Smooth muscle cell (in vitro differentiated cells): ENCODE data around the gene APOL3. TPM values are rescaled to one million over a fixed set of nuclear protein-coding genes. Genes with fewer than 3 reads are reported as not detected.
"Not testable (repeated sequence)": the region's sequence is repeated elsewhere in the genome, so short reads cannot be mapped to it uniquely, and the experiment has no call there.

Source experiments
- DNase-seq: peaks from one replicate; lab custom pipeline; 2025; ENCODE audit not compliant: unreplicated experiment; lab: John Stamatoyannopoulos, UW
- H2AFZ ChIP-seq: fragments of 200-600 bp; sonication (generic); 2 replicates; pipeline ENCODE4 v1.6.0; 2016; ENCODE audit warnings: antibody characterized with exemption, low read depth, mild to moderate bottlenecking
- H3F3A ChIP-seq: fragments of 200-600 bp; sonication (generic); 2 replicates; pipeline ENCODE4 v1.6.0; 2017; ENCODE audit warnings: antibody characterized with exemption, low read depth
- H3K27ac ChIP-seq: fragments of 200-600 bp; sonication (generic); 2 replicates; pipeline ENCODE4 v1.5.1; 2016; ENCODE audit warnings: low read depth, mild to moderate bottlenecking
- H3K27me3 ChIP-seq: fragments of 200-600 bp; sonication (generic); 2 replicates; pipeline ENCODE4 v1.6.1; 2016; ENCODE audit warnings: low read depth, mild to moderate bottlenecking
- H3K36me3 ChIP-seq: fragments of 200-600 bp; sonication (generic); 2 replicates; pipeline ENCODE4 v1.5.1; 2016; ENCODE audit warnings: low read depth
- H3K4me1 ChIP-seq: fragments of 200-600 bp; sonication (generic); 2 replicates; pipeline ENCODE4 v1.5.1; 2016; ENCODE audit warnings: low read depth
- H3K4me2 ChIP-seq: fragments of 200-600 bp; sonication (generic); 2 replicates; pipeline ENCODE4 v1.6.0; 2016; ENCODE audit warnings: mild to moderate bottlenecking
- H3K4me3 ChIP-seq: fragments of 200-600 bp; sonication (generic); 2 replicates; pipeline ENCODE4 v1.5.1; 2016; ENCODE audit warnings: mild to moderate bottlenecking
- H3K79me2 ChIP-seq: fragments of 200-600 bp; sonication (generic); 2 replicates; pipeline ENCODE4 v1.6.0; 2016; ENCODE audit warnings: low read depth, mild to moderate bottlenecking
- H3K9ac ChIP-seq: fragments of 200-600 bp; sonication (generic); 2 replicates; pipeline ENCODE4 v1.6.0; 2016; ENCODE audit warnings: low read depth
- H3K9me3 ChIP-seq: fragments of 200-600 bp; sonication (generic); replicated peaks from 2 replicates; pipeline ENCODE4 v1.5.1; 2016; ENCODE audit warnings: low read depth
- H4K20me1 ChIP-seq: fragments of 200-600 bp; sonication (generic); 2 replicates; pipeline ENCODE4 v1.6.0; 2016; ENCODE audit warnings: low read depth
- CTCF ChIP-seq: fragments of 200-600 bp; sonication (generic); IDR thresholded peaks from 2 replicates; pipeline ENCODE4 v1.5.1; 2017; ENCODE audit warnings: borderline replicate concordance, mild to moderate bottlenecking, antibody characterized with exemption; ENCODE audit not compliant: insufficient read depth, poor library complexity, severe bottlenecking
- WGBS: methylation state at CpG from one replicate; pipeline ENCODE4 v1.1.7; 2016; ENCODE audit warnings: low lambda C conversion rate; 5-methylcytosine and 5-hydroxymethylcytosine counted together
- polyA plus RNA-seq: library from polyadenylated mRNA; unstranded; fragments of >200 nt; fragmentation: Nextera tagmentation; extraction: Ambion mirVana; gene quantifications from 2 replicates; pipeline ENCODE4 v1.2.1, GENCODE V29; 2016
- total RNA-seq: library from RNA; depleted of rRNA; stranded (reverse); fragments of >200 nt; gene quantifications from 2 replicates; pipeline ENCODE4 v1.2.3, GENCODE V29; 2014

Gene APOL3
- total and polyA plus RNA-seq, 2 experiments from 2014 or later: 0.24 to 0.40 TPM

- Histone ChIP-seq H3K9ac (no peak overlapping the region), H3K27ac (no peak overlapping the region), H3F3A (no peaks in the 10 kb centered on the region), H3K9me3 (no peaks in the 10 kb centered on the region), H3K4me3 (no peak overlapping the region), H3K36me3 (no peaks in the 10 kb centered on the region), H3K4me2 (no peak overlapping the region), H3K79me2 (no peaks in the 10 kb centered on the region), H4K20me1 (no peaks in the 10 kb centered on the region), H2AFZ (no peak overlapping the region), H3K4me1 (no peaks in the 10 kb centered on the region), H3K27me3 (no peaks in the 10 kb centered on the region)
- 88% methylated on average over 9 of the region's 9 CpGs for WGBS
- DNase-seq: no peak
- no peak for TF ChIP-seq CTCF
Observed at GRCh38 chr22:36100134-36100824, 60.3 kb downstream of the APOL3 start.

- 95% methylated on average over 10 of the region's 10 CpGs for WGBS
- H3K79me2 ChIP-seq, H3K9me3 ChIP-seq: not testable (repeated sequence)
Observed at GRCh38 chr22:36099561-36099960, 61.0 kb downstream of the APOL3 start.

GRCh38 chr22:36097880-36098279, 62.7 kb downstream of the APOL3 start:
- Histone ChIP-seq H3K79me2 (no peaks in the 10 kb centered on the region), H3K9ac (no peak overlapping the region), H3K27me3 (no peaks in the 10 kb centered on the region), H2AFZ (no peak overlapping the region), H3K4me1 (no peaks in the 10 kb centered on the region), H3K4me3 (no peak overlapping the region), H3K36me3 (no peaks in the 10 kb centered on the region), H3K9me3 (no peaks in the 10 kb centered on the region), H3K27ac (no peak overlapping the region), H3K4me2 (no peak overlapping the region), H4K20me1 (no peaks in the 10 kb centered on the region), H3F3A (no peaks in the 10 kb centered on the region)
- no peak for TF ChIP-seq CTCF
- no peak for DNase-seq
- 94% methylated on average over 8 of the region's 8 CpGs for WGBS

More at GRCh38 chr22:36099561-36099960, 61.0 kb downstream of the APOL3 start:
- H3K4me3 ChIP-seq, H3K27me3 ChIP-seq, DNase-seq, H3K27ac ChIP-seq, H3K4me2 ChIP-seq, H3K36me3 ChIP-seq, H2AFZ ChIP-seq, H3K9ac ChIP-seq, H4K20me1 ChIP-seq, H3K4me1 ChIP-seq, H3F3A ChIP-seq: not testable (repeated sequence)

- not testable (repeated sequence) for H3K4me2 ChIP-seq, H3K4me3 ChIP-seq
- WGBS: 100% methylated on average over 1 of the region's 3 CpGs
Observed at GRCh38 chr22:36090772-36091171, 69.8 kb downstream of the APOL3 start.

More at GRCh38 chr22:36090772-36091171, 69.8 kb downstream of the APOL3 start:
- not testable (repeated sequence) for H3K9me3 ChIP-seq, DNase-seq, H3K79me2 ChIP-seq, H3K9ac ChIP-seq, H3K27ac ChIP-seq, H2AFZ ChIP-seq, H3K27me3 ChIP-seq, H3K4me1 ChIP-seq, H4K20me1 ChIP-seq, H3F3A ChIP-seq, H3K36me3 ChIP-seq

Other genes with a start within 250 kb of the APOL3 start
- 144 and 168 TPM in 2 replicates for gene RBFOX2, start 131.9 kb downstream of the APOL3 start, total RNA-seq
- gene RBFOX2, start 131.9 kb downstream of the APOL3 start, polyA plus RNA-seq: 128 and 151 TPM in 2 replicates
- gene APOL4, start 41.1 kb upstream of the APOL3 start, total RNA-seq: 0.40 and 0.45 TPM in 2 replicates
- gene APOL4, start 41.1 kb upstream of the APOL3 start, polyA plus RNA-seq: 0.97 TPM in 1 of 2 replicates, not detected in the other
- gene APOL2, start 78.8 kb upstream of the APOL3 start, total RNA-seq: 12.2 and 14.7 TPM in 2 replicates
- gene APOL2, start 78.8 kb upstream of the APOL3 start, polyA plus RNA-seq: 8.0 and 9.2 TPM in 2 replicates
- gene APOL1, start 92.4 kb upstream of the APOL3 start, total RNA-seq: not detected in 2 replicates
- 0.62 and 4.9 TPM in 2 replicates for gene APOL1, start 92.4 kb upstream of the APOL3 start, polyA plus RNA-seq
- gene MYH9, start 227.2 kb upstream of the APOL3 start, total RNA-seq: 350 and 378 TPM in 2 replicates
- gene MYH9, start 227.2 kb upstream of the APOL3 start, polyA plus RNA-seq: 361 and 382 TPM in 2 replicates